Esophagus muscularis mucosa (tissue), 4 donors: ENCODE measurements around the gene NF2.

Experiments
- EP300 ChIP-seq: sonication (generic); formaldehyde crosslinking; IDR thresholded peaks from one replicate; pipeline ENCODE4 v1.6.1; 2017; ENCODE audit warnings: antibody characterized with exemption
- POLR2A ChIP-seq: fragments of 450-650 bp; IDR thresholded peaks from one replicate; pipeline ENCODE4 v1.6.1; 2017; ENCODE audit warnings: antibody characterized with exemption, moderate library complexity, mild to moderate bottlenecking, low read depth
- TF ChIP-seq, protein P1 (sequence below), 3 experiments: fragments of 200-600 bp in 2 of 3; fragments of 450-650 bp in 1 of 3; sonication (generic) in 2 of 3; IDR thresholded peaks; one replicate each; pipeline ENCODE4 v1.5.1; 2017 to 2019; ENCODE audit warnings: antibody characterized with exemption in 3 of 3, mild to moderate bottlenecking in 2 of 3, moderate library complexity in 1 of 3

- TF ChIP-seq, protein P1, sequence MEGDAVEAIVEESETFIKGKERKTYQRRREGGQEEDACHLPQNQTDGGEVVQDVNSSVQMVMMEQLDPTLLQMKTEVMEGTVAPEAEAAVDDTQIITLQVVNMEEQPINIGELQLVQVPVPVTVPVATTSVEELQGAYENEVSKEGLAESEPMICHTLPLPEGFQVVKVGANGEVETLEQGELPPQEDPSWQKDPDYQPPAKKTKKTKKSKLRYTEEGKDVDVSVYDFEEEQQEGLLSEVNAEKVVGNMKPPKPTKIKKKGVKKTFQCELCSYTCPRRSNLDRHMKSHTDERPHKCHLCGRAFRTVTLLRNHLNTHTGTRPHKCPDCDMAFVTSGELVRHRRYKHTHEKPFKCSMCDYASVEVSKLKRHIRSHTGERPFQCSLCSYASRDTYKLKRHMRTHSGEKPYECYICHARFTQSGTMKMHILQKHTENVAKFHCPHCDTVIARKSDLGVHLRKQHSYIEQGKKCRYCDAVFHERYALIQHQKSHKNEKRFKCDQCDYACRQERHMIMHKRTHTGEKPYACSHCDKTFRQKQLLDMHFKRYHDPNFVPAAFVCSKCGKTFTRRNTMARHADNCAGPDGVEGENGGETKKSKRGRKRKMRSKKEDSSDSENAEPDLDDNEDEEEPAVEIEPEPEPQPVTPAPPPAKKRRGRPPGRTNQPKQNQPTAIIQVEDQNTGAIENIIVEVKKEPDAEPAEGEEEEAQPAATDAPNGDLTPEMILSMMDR (IDR thresholded peaks at IDR 0.05): no peak
- TF ChIP-seq POLR2A (no peak), EP300 (no peak)
Measured at GRCh38 chr22:29660021-29660420, 56.6 kb downstream of the NF2 start.
